Measurements from ENCODE around the gene KCNA5. TPM values are rescaled to one million over a fixed set of nuclear protein-coding genes. Genes with fewer than 3 reads are reported as not detected.

KCNA5 gene
- total and polyA plus RNA-seq, 2 experiments from 2014 or later, result 0.31 to 0.44 TPM

GRCh38 chr12:5051913-5052312 lies 8.2 kb downstream of the KCNA5 start (continued):
- no peak for TF ChIP-seq ZNF462 (CRISPR knock-in tag; IDR thresholded peaks at IDR 0.05)
- TF ChIP-seq JUNB (IDR thresholded peaks at IDR 0.05; ENCODE audit: unreplicated experiment), result no peak
- no peak for TF ChIP-seq ZNF114 (CRISPR knock-in tag; IDR thresholded peaks at IDR 0.05)
- TF ChIP-seq ZNF331 (CRISPR knock-in tag; IDR thresholded peaks at IDR 0.05; ENCODE audit: low read depth), result no peak
- no peak for TF ChIP-seq EZH2 (IDR thresholded peaks at IDR 0.05; ENCODE audit: low read depth, unreplicated experiment)
- no peak for TF ChIP-seq EZH2phosphoT487 (IDR thresholded peaks at IDR 0.05; ENCODE audit: unreplicated experiment)
- no peak for TF ChIP-seq NANOG (IDR thresholded peaks at IDR 0.05; ENCODE audit: borderline replicate concordance)
- TF ChIP-seq CTCF (conservative IDR thresholded peaks at IDR 0.05; ENCODE audit: low read depth in 2 of 2), result no peak

GRCh38 chr12:5052348-5052747 lies 8.7 kb downstream of the KCNA5 start:
- Histone ChIP-seq H3K27ac (ENCODE audit: low read depth) (no peak overlapping the region), H3K27me3 (ENCODE audit: insufficient read depth) (peaks cover 2% of the 10 kb centered on the region; the same call in 1 of the 2 replicates), H3K4me2 (no peak overlapping the region), H3K4me3 (no peak overlapping the region), H3K4me1 (ENCODE audit: insufficient read depth) (no peaks in the 10 kb centered on the region), H4K20me1 (replicated peaks; ENCODE audit: insufficient read depth) (no peaks in the 10 kb centered on the region), H3K36me3 (ENCODE audit: insufficient read depth) (no peaks in the 10 kb centered on the region), H2AFZ (no peak overlapping the region), H3F3A (replicated peaks; ENCODE audit: low read depth) (no peaks in the 10 kb centered on the region), H3K79me2 (replicated peaks; ENCODE audit: insufficient read depth) (no peaks in the 10 kb centered on the region), H3K9me2 (ENCODE audit: insufficient read depth) (no peaks in the 10 kb centered on the region)
- no peak for DNase-seq (ENCODE audit: low spot score)
- Mint-ChIP-seq H3K9me3 (no peaks in the 10 kb centered on the region), H3K27me3 (ENCODE audit: insufficient read depth, low read depth, poor library complexity) (peaks cover 11% of the 10 kb centered on the region), H3K4me3 (no peak overlapping the region), H3K27ac (no peak overlapping the region), H3K36me3 (ENCODE audit: low read depth) (no peaks in the 10 kb centered on the region), H3K4me1 (peaks cover 3% of the 10 kb centered on the region; the same call in 2 of the 3 replicates)
- ATAC-seq, result no peak
- TF ChIP-seq ZNF331 (CRISPR knock-in tag; IDR thresholded peaks at IDR 0.05; ENCODE audit: low read depth) (no peak), EZH2phosphoT487 (IDR thresholded peaks at IDR 0.05; ENCODE audit: unreplicated experiment) (no peak), STAT1 (IDR thresholded peaks at IDR 0.05; ENCODE audit: unreplicated experiment) (no peak), NANOG (IDR thresholded peaks at IDR 0.05; ENCODE audit: borderline replicate concordance) (no peak), JUNB (IDR thresholded peaks at IDR 0.05; ENCODE audit: unreplicated experiment) (no peak), CREB1 (CRISPR knock-in tag; IDR thresholded peaks at IDR 0.05; ENCODE audit: low read depth) (no peak), CTCF (conservative IDR thresholded peaks at IDR 0.05; ENCODE audit: low read depth in 2 of 2) (no peak), POLR2AphosphoS5 (IDR thresholded peaks at IDR 0.05; ENCODE audit: low read depth) (no peak), ETS1 (IDR thresholded peaks at IDR 0.05) (no peak), EZH2 (IDR thresholded peaks at IDR 0.05; ENCODE audit: low read depth, unreplicated experiment) (no peak)

Measured in GM23338 (cell line).